Measurements from ENCODE around the gene DAB2IP. TPM values are rescaled to one million over a fixed set of nuclear protein-coding genes. Genes with fewer than 3 reads are reported as not detected.

The DAB2IP gene
- total RNA-seq, 1 donor from 2014 or later: 0.75 TPM

GRCh38 chr9:121688146-121688680 lies 36.8 kb downstream of the DAB2IP start:
- peaks cover 3% of the 10 kb centered on the region for H3K4me1 Mint-ChIP-seq
- ChIA-PET POLR2A (no interaction called here), CTCF (interaction anchor here (1.3 kb wide), 1 partner anchor 142 kb away, joined by 3 read pairs; no protein-coding TSS in a partner anchor)
- DNase-seq: no peak
- H3K9me3 Mint-ChIP-seq: no peaks in the 10 kb centered on the region
- no peak overlapping the region for H3K27ac Mint-ChIP-seq
- peaks cover 14% of the 10 kb centered on the region for H3K27me3 Mint-ChIP-seq
- ATAC-seq (ENCODE audit: low read depth): no peak
- intact Hi-C loops (cut with micrococcal nuclease): no loop called here
- H3K36me3 Mint-ChIP-seq (ENCODE audit: low read depth): no peaks in the 10 kb centered on the region
- no peak for TF ChIP-seq CTCF (IDR thresholded peaks at IDR 0.05)
- no peak overlapping the region for H3K4me3 Mint-ChIP-seq

GRCh38 chr9:121688681-121689080 lies 37.2 kb downstream of the DAB2IP start:
- ChIA-PET CTCF (no interaction called here), POLR2A (no interaction called here)
- peaks cover 9% of the 10 kb centered on the region for H3K27me3 Mint-ChIP-seq
- no peaks in the 10 kb centered on the region for H3K9me3 Mint-ChIP-seq
- DNase-seq (no peak), ATAC-seq (ENCODE audit: low read depth) (no peak)
- intact Hi-C loops (cut with micrococcal nuclease): no loop called here
- no peak overlapping the region for H3K27ac Mint-ChIP-seq
- no peaks in the 10 kb centered on the region for H3K36me3 Mint-ChIP-seq (ENCODE audit: low read depth)
- no peak for TF ChIP-seq CTCF (IDR thresholded peaks at IDR 0.05)
- no peak overlapping the region for H3K4me3 Mint-ChIP-seq
- H3K4me1 Mint-ChIP-seq: peaks cover 3% of the 10 kb centered on the region

- Mint-ChIP-seq H3K36me3 (ENCODE audit: low read depth) (no peaks in the 10 kb centered on the region), H3K27ac (no peak overlapping the region), H3K4me3 (no peak overlapping the region), H3K27me3 (peaks cover 5% of the 10 kb centered on the region), H3K9me3 (no peaks in the 10 kb centered on the region), H3K4me1 (peaks cover 3% of the 10 kb centered on the region)
- ChIA-PET POLR2A (no interaction called here), CTCF (no interaction called here)
- intact Hi-C loops (cut with micrococcal nuclease): loop anchor here (10.0 kb wide), 1 partner anchor 405 kb away; the partner anchor contains the start of gene TTLL11
- DNase-seq: no peak
- TF ChIP-seq CTCF (IDR thresholded peaks at IDR 0.05): no peak
- no peak for ATAC-seq (ENCODE audit: low read depth)
These were observed 38.2 kb downstream of the DAB2IP start for GRCh38 chr9:121689461-121690157.

GRCh38 chr9:121690316-121690715 lies 38.9 kb downstream of the DAB2IP start:
- Mint-ChIP-seq H3K27ac (no peak overlapping the region), H3K4me3 (no peak overlapping the region), H3K36me3 (ENCODE audit: low read depth) (no peaks in the 10 kb centered on the region), H3K4me1 (peaks cover 3% of the 10 kb centered on the region), H3K9me3 (no peaks in the 10 kb centered on the region), H3K27me3 (peaks cover 5% of the 10 kb centered on the region)
- TF ChIP-seq CTCF (IDR thresholded peaks at IDR 0.05): no peak
- POLR2A ChIA-PET: no interaction called here
- CTCF ChIA-PET: no interaction called here
- DNase-seq (no peak), ATAC-seq (ENCODE audit: low read depth) (no peak)
- intact Hi-C loops (cut with micrococcal nuclease): loop anchor here (10.0 kb wide), 1 partner anchor 404 kb away; the partner anchor contains the start of gene TTLL11

GRCh38 chr9:121690766-121691165 lies 39.3 kb downstream of the DAB2IP start:
- no peak overlapping the region for H3K27ac Mint-ChIP-seq
- no peak for DNase-seq
- no peak for ATAC-seq (ENCODE audit: low read depth)
- intact Hi-C loops (cut with micrococcal nuclease): loop anchor here (10.0 kb wide), 1 partner anchor 404 kb away; the partner anchor contains the start of gene TTLL11
- H3K27me3 Mint-ChIP-seq: peaks cover 3% of the 10 kb centered on the region
- no peak for TF ChIP-seq CTCF (IDR thresholded peaks at IDR 0.05)
- no peaks in the 10 kb centered on the region for H3K9me3 Mint-ChIP-seq
- no peaks in the 10 kb centered on the region for H3K36me3 Mint-ChIP-seq (ENCODE audit: low read depth)
- POLR2A ChIA-PET: no interaction called here
- CTCF ChIA-PET: no interaction called here
- peaks cover 3% of the 10 kb centered on the region for H3K4me1 Mint-ChIP-seq
- H3K4me3 Mint-ChIP-seq: no peak overlapping the region
